H1 (cell line): Measurements from ENCODE around the gene LRP11.

Experiments
- ATF3 ChIP-seq: IDR thresholded peaks from 2 replicates; pipeline ENCODE4 v1.6.1; 2011; ENCODE audit warnings: low read depth, mild to moderate bottlenecking, low read length; ENCODE audit not compliant: insufficient read depth
- CHD1 ChIP-seq: IDR thresholded peaks from 2 replicates; pipeline ENCODE4 v1.6.1; 2012; ENCODE audit warnings: low read depth, low read length, improper control_type of control experiment
- CHD2 ChIP-seq: IDR thresholded peaks from 2 replicates; pipeline ENCODE4 v1.6.1; 2012; ENCODE audit warnings: low read length, improper control_type of control experiment
- CTCF ChIP-seq, 3 experiments: IDR thresholded peaks; 1 replicate in 2 of 3; 2 replicates in 1 of 3; pipeline versions ENCODE4 v1.5.1 to v1.6.1; 2011; ENCODE audit warnings: low read length in 3 of 3, mild to moderate bottlenecking in 3 of 3, inconsistent platforms in 2 of 3, low read depth in 1 of 3, moderate library complexity in 1 of 3; ENCODE audit not compliant: insufficient read depth in 1 of 3; ENCODE audit errors: control extremely low read depth in 1 of 3
- EP300 ChIP-seq, 2 experiments: IDR thresholded peaks; 1 replicate in 1 of 2; 2 replicates in 1 of 2; pipeline ENCODE4 v1.6.1; 2011 to 2012; ENCODE audit warnings: low read depth in 2 of 2, low read length in 2 of 2, mild to moderate bottlenecking in 2 of 2, borderline replicate concordance in 1 of 2, inconsistent platforms in 1 of 2, moderate library complexity in 1 of 2
- EZH2 ChIP-seq: fragments of 200-600 bp; sonication (generic); IDR thresholded peaks from 2 replicates; pipeline ENCODE4 v1.7.1; 2012; ENCODE audit warnings: low read depth, mild to moderate bottlenecking, moderate library complexity, low read length, inconsistent platforms; ENCODE audit not compliant: severe bottlenecking
- FOSL1 ChIP-seq: IDR thresholded peaks from 2 replicates; pipeline ENCODE4 v1.6.1; 2011; ENCODE audit warnings: mild to moderate bottlenecking, low read depth, low read length, moderate library complexity; ENCODE audit not compliant: insufficient read depth
- POLR2A ChIP-seq, 2 experiments: IDR thresholded peaks; 1 replicate in 1 of 2; 2 replicates in 1 of 2; pipeline ENCODE4 v1.6.1; 2011; ENCODE audit warnings: low read depth in 2 of 2, low read length in 2 of 2, mild to moderate bottlenecking in 2 of 2; ENCODE audit errors: control extremely low read depth in 1 of 2
- SAP30 ChIP-seq: fragments of 300-600 bp; sonication (generic); IDR thresholded peaks from 2 replicates; pipeline ENCODE4 v1.7.1; 2012; ENCODE audit warnings: low read length, moderate library complexity, mild to moderate bottlenecking, inconsistent platforms; ENCODE audit not compliant: insufficient read depth, insufficient replicate concordance
- SRF ChIP-seq: IDR thresholded peaks from 2 replicates; pipeline ENCODE4 v1.6.1; 2011; ENCODE audit warnings: mild to moderate bottlenecking, low read depth, low read length, moderate library complexity
- TAF1 ChIP-seq: IDR thresholded peaks from 2 replicates; pipeline ENCODE4 v1.6.1; 2011; ENCODE audit warnings: mild to moderate bottlenecking, low read depth, low read length
- USF2 ChIP-seq: IDR thresholded peaks from 2 replicates; pipeline ENCODE4 v1.6.1; 2011; ENCODE audit warnings: low read length, improper control_type of control experiment

- TF ChIP-seq CTCF (IDR thresholded peaks at IDR 0.05; ENCODE audit: control extremely low read depth in 1 of 3, insufficient read depth in 1 of 3, low read depth in 1 of 3, low read length in 3 of 3) (no peak), SAP30 (no peak), EP300 (IDR thresholded peaks at IDR 0.05; ENCODE audit: borderline replicate concordance in 1 of 2, low read depth in 2 of 2, low read length in 2 of 2) (no peak), TAF1 (no peak), USF2 (no peak), EZH2 (no peak), FOSL1 (no peak), SRF (no peak), CHD1 (no peak), ATF3 (no peak), POLR2A (IDR thresholded peaks at IDR 0.05; ENCODE audit: control extremely low read depth in 1 of 2, low read depth in 2 of 2, low read length in 2 of 2) (no peak), CHD2 (no peak)
These were observed 25.2 kb upstream of the LRP11 start for GRCh38 chr6:149889326-149889725.
